Skin of body (tissue), 3 donors: ENCODE measurements around the gene RUVBL2. TPM values are rescaled to one million over a fixed set of nuclear protein-coding genes. Genes with fewer than 3 reads are reported as not detected.
"Not testable (repeated sequence)": the region's sequence is repeated elsewhere in the genome, so short reads cannot be mapped to it uniquely, and the experiment has no call there.

Experiments used
- DNase-seq: peaks from one replicate; lab custom pipeline; 2025; lab: John Stamatoyannopoulos, UW
- small RNA-seq: library from RNA; depleted of rRNA; stranded (forward); fragments of <200 nt; gene quantifications from one replicate; pipeline ENCODE3, GENCODE V24; 2014; ENCODE audit warnings: low replicate concordance
- total RNA-seq: library from RNA; depleted of rRNA; stranded (reverse); fragments of >200 nt; gene quantifications from one replicate; pipeline ENCODE4 v1.2.3, GENCODE V29; 2014

Gene RUVBL2
- total RNA-seq, 1 donor from 2014 or later = 58.9 TPM

GRCh38 chr19:49042177-49042576 is 48.5 kb downstream of the RUVBL2 start:
- DNase-seq = no peak

DNA sequence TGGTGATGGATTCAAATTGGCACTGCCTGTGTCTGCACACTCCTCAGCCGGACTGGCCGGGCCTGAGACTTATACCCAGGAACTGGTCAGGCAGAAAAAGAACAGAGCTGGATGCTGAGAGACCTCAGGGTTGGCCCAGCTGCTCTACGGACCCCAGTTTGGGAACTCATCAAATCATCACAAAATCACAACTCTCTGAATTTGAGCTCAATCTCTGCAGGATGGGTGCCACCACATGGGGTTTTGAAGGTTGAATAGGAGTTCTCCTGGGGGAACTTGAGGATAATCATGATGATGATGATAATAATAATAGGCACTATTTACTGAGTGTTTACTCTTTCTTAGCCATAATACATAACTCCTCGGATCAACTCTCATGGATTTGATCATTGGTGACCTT is 49.0 kb downstream of the RUVBL2 start:
- DNase-seq = not testable (repeated sequence)

GRCh38 chr19:49043548-49043947 is 49.9 kb downstream of the RUVBL2 start, which contains the start of gene CGB5:
CGB5 (plus strand) TSS chr19:49043848; CDS start chr19:49044210, 362 bp downstream.
- DNase-seq = not testable (repeated sequence)

DNA sequence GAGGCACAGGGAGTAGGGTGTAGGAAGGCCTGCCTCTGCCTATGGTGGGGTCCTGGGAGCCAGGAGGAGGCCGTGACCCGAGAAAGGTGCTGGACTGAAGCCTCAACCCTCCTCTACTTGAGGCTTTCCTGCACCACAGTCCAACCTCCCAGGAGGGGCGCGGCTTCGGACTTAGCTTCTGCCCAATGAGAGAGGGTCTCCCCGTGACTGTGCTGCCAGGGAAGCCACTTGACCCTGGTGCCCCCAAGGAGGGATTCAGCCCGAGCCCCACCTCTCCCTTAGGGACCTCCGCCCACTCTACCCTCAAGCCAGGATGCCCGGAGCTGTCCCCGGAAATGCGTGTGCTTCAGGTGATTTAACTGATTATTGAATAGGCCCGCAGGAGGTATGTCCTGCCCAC is 55.3 kb downstream of the RUVBL2 start, which contains the start of gene CGB8:
Gene CGB8, minus strand, starts transcription at position 101 of the 400 bp plus-strand sequence. CDS start 372 bp downstream, outside the sequence.
- not testable (repeated sequence) for DNase-seq

DNA sequence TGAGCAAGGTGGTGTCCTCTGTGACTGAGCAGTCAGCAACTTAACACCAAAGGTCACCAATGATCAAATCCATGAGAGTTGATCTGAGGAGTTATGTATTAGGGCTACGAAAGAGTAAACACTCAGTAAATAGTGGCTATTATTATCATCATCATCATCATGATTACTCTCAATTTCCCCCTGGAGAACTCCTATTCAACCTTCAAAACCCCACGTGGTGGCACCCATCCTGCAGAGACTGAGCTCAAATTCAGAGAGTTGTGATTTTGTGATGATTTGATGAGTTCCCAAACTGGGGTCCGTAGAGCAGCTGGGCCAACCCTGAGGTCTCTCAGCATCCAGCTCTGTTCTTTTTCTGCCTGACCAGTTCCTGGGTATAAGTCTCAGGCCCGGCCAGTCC is 56.1 kb downstream of the RUVBL2 start:
- not testable (repeated sequence) for DNase-seq

- not testable (repeated sequence) for DNase-seq
These were observed 56.8 kb downstream of the RUVBL2 start for GRCh38 chr19:49050376-49051033.

DNA sequence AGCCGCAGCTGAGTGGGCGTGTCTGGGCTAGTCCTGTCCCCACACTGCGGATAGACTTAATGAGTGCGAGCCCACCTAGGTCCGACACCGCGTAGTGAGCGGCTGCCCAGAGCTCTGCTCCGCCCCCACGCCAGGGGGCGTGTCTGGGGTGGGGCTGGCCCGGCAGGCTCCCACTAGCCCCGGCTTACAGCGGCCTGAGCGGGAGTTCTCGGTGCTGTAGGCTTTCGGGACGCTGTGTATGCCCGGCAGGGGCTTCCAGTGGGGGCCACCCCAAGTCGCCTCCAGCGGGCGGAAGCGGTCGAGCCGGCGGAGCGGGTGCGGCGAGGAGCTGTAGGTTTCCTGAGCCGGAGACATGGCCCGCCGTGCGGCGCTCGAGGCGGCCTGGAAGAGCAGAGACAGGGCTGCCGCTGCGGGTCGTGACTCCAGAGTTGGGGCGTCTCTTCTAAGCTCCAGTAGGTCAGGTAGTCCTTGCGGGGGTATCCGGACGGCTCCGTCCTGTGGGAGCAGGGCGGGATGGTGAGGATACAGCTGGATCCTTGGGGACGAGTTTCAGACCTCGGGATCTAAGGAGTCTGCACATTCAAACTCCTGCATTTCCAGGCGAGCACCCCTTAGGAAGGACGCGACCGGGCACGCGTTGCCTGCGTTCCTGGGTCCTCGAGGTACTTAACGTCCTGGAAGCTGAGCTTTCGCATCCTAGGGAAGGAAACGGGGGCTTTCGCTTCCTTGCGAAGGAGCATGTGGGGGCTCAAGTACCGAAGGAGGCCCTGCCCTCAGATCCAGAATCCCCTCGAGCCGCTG is 62.6 kb downstream of the RUVBL2 start:
- no peak for DNase-seq

DNA sequence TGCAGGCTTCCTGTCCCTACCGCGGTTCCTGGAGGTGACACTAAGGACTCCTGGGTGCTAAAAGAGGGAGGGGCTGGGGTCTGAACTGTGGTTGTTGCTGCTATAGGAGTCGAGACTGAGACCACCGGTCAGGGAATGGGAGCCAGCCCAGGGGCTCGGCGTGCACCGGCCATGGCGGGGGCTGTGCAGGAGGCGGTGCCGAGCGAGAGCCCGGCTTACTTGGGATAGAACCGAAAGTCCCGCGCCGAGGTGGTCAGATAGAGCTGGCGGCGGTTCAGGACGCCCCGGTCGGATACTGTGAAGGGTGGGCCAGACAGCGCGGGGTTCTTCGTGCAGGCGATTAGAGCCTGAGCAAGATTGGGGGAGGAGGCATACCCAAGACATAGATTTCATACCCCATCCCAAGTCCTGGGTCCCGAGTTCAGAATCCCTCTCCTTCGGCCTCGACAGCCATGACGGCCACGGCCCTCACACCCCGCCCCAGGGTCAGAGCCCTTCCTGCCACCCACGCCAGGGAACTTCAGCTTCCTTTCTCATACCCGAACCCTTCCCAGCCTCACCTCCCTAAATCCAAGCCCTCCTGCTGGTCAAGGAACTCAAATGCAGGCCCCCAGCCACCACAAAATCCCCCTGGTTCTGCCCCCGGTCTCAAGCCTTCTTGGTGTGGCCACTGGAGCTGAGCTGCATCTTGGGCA is 63.4 kb downstream of the RUVBL2 start:
- DNase-seq = not testable (repeated sequence)

GRCh38 chr19:49057636-49058234 is 64.0 kb downstream of the RUVBL2 start, which contains the start of gene CGB7:
CGB7 (minus strand) TSS chr19:49057749; CDS start chr19:49055375, 2,374 bp downstream.
- no peak for DNase-seq

DNA sequence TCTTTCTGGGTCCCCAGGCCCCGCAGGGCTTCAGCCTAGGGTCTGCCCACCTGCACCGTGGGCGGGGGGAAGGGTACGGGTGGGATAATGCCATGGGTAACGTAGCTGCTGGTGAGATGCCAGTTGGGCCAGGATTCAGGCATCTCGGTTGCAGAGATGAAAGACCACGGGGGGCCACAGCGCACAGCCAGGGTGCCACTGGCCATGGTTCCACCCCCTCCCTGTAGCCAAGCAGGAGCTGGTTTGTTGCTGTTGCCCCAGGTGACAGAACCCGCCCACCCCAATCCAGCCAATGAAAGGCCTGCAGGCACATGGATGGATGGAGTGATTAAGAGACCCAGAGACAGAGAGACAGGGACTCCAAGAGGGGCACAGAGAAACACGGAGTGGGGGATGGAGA is 64.9 kb downstream of the RUVBL2 start:
- no peak for DNase-seq

GRCh38 chr19:49059053-49059452 is 65.4 kb downstream of the RUVBL2 start:
- no peak for DNase-seq

DNA sequence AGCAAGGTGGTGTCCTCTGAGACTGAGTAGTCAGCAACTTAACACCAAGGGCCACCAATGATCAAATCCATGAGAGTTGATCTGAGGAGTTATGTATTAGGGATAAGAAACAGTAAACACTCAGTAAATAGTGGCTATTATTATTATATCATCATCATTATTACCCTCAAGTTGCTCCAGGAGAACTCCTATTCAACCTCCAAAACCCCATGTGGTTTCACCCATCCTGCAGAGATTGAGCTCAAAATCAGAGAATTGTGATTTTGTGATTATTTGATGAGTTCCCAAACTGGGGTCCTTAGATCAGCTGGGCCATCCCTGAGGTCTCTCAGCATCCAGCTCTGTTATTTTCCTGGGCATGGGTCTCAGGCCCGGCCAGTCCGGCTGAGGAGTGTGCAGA is 67.3 kb downstream of the RUVBL2 start:
- DNase-seq = no peak

GRCh38 chr19:49061445-49061844 is 67.8 kb downstream of the RUVBL2 start:
- DNase-seq = no peak

- no peak for DNase-seq
These were observed 70.4 kb downstream of the RUVBL2 start for GRCh38 chr19:49064029-49064629.

DNA sequence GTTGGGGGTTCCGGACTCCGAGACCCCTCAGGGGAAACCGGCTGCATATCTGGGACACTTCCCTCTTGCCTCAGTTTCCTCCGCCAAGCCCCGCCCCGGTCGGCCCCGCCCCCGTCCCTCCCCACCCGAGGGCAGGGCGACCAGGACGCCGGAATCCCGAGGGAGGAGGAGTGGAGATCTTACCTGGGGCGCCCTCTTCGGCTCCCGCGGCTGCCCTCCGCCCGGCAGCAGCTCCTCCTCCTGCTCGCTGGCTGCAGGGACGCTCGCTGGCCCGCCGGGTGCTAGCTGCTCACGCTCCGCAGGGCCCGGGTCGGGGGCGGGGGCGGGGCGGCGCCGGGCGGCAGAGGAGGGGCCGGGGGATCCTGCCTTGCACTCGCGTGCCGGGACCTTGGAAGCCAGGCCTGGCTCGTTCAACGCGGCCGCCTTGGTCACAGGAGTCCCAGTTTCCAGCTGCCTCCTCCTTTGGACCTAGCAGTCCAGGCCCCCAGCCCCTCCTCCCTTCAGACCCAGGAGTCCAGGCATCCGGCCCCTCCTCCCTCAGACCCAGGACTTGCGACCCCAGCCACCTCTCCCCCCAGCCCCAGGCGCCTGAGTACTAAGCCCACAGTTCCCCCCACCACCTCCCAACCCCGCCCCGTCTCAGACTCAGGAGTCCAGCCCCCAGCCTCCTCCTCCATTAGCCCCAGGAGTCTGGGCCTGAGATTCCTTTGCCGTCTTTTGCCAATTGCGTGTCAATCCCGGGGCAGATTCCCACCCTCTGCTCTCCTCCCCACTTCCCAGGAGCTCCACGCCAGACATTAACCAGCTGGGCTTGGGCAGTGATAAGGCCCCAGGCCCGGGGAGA is 71.3 kb downstream of the RUVBL2 start, which contains the start of gene NTF4:
Gene NTF4, minus strand, starts transcription at position 51 of the 844 bp plus-strand sequence. CDS start 2,821 bp downstream, outside the sequence.
- DNase-seq = no peak

Small RNAs within 50 kb of the gene (small RNA-seq; reads per million reads assigned to genes)
- not detected for gene MIR6798

Other genes starting within 250 kb of the RUVBL2 start
- 0.10 TPM for gene IZUMO1, start 247.0 kb upstream of the RUVBL2 start, total RNA-seq
- gene FUT1, start 241.2 kb upstream of the RUVBL2 start, total RNA-seq = 2.9 TPM
- not detected for gene FGF21, start 238.4 kb upstream of the RUVBL2 start, total RNA-seq
- gene BCAT2, start 182.9 kb upstream of the RUVBL2 start, total RNA-seq = 19.0 TPM
- 3.4 TPM for gene HSD17B14, start 157.4 kb upstream of the RUVBL2 start, total RNA-seq
- 8.4 TPM for gene PLEKHA4, start 125.3 kb upstream of the RUVBL2 start, total RNA-seq
- 58.4 TPM for gene PPP1R15A, start 121.5 kb upstream of the RUVBL2 start, total RNA-seq
- gene TULP2, start 95.1 kb upstream of the RUVBL2 start, total RNA-seq = 0.10 TPM
- gene NUCB1, start 93.6 kb upstream of the RUVBL2 start, total RNA-seq = 97.8 TPM
- gene DHDH, start 60.2 kb upstream of the RUVBL2 start, total RNA-seq = not detected
- gene BAX, start 39.0 kb upstream of the RUVBL2 start, total RNA-seq = 22.9 TPM
- gene FTL, start 28.6 kb upstream of the RUVBL2 start, total RNA-seq = 828 TPM
- gene GYS1, start 578 bp upstream of the RUVBL2 start, total RNA-seq = 42.4 TPM
- gene LHB, start 23.2 kb downstream of the RUVBL2 start, total RNA-seq = not detected
- gene CGB3, start 30.4 kb downstream of the RUVBL2 start, total RNA-seq = not detected
- gene CGB2, start 38.0 kb downstream of the RUVBL2 start, total RNA-seq = not detected
- gene CGB1, start 43.0 kb downstream of the RUVBL2 start, total RNA-seq = not detected
- not detected for gene CGB5, start 50.0 kb downstream of the RUVBL2 start, total RNA-seq
- not detected for gene CGB8, start 55.2 kb downstream of the RUVBL2 start, total RNA-seq
- 0.49 TPM for gene CGB7, start 63.9 kb downstream of the RUVBL2 start, total RNA-seq
- gene NTF4, start 70.9 kb downstream of the RUVBL2 start, total RNA-seq = 1.9 TPM
- 0.79 TPM for gene KCNA7, start 78.8 kb downstream of the RUVBL2 start, total RNA-seq
- 121 TPM for gene SNRNP70, start 91.6 kb downstream of the RUVBL2 start, total RNA-seq
- gene LIN7B, start 120.5 kb downstream of the RUVBL2 start, total RNA-seq = 8.6 TPM
- 0.30 TPM for gene C19orf73, start 125.3 kb downstream of the RUVBL2 start, total RNA-seq
- 12.3 TPM for gene PPFIA3, start 125.7 kb downstream of the RUVBL2 start, total RNA-seq
- 13.6 TPM for gene HRC, start 161.5 kb downstream of the RUVBL2 start, total RNA-seq
- 24.0 TPM for gene TRPM4, start 163.9 kb downstream of the RUVBL2 start, total RNA-seq